Kidney (tissue), 14 donors: ENCODE measurements around the gene APOC1. TPM values are rescaled to one million over a fixed set of nuclear protein-coding genes. Genes with fewer than 3 reads are reported as not detected.
"Not testable (repeated sequence)": the region's sequence is repeated elsewhere in the genome, so short reads cannot be mapped to it uniquely, and the experiment has no call there.

Experiments used
- DNase-seq, 5 donors: peaks; one replicate each; pipeline ENCODE4 v3.0.0-alpha.2; 2013 to 2020
- FAIRE-seq: peaks from 2 replicates; lab custom pipeline; 2012; peaks lifted over from hg19 to GRCh38; lab: Jason Lieb, UNC
- H3K27ac ChIP-seq, 2 donors: one replicate each; pipeline ENCODE4 v1.7.0; 2013; ENCODE audit warnings: low read depth in 2 of 2, low read length in 2 of 2, inconsistent platforms in 1 of 2
- H3K27me3 ChIP-seq: one replicate; pipeline ENCODE4 v1.7.1; 2013; ENCODE audit warnings: low read length, inconsistent platforms; ENCODE audit not compliant: control insufficient read depth, insufficient read depth
- H3K36me3 ChIP-seq, 3 donors: one replicate each; pipeline versions ENCODE4 v1.7.0 to v1.7.1; 2013; ENCODE audit warnings: low read length in 3 of 3, control low read depth in 1 of 3, inconsistent platforms in 1 of 3; ENCODE audit not compliant: insufficient read depth in 3 of 3, control insufficient read depth in 2 of 3
- H3K4me1 ChIP-seq, 3 donors: one replicate each; pipeline versions ENCODE4 v1.7.0 to v1.7.1; 2013; ENCODE audit warnings: low read length in 3 of 3, inconsistent platforms in 1 of 3, low read depth in 1 of 3; ENCODE audit not compliant: control insufficient read depth in 2 of 3, insufficient read depth in 2 of 3
- H3K4me3 ChIP-seq, 3 donors: one replicate each; pipeline versions ENCODE4 v1.7.0 to v1.8.1; 2013; ENCODE audit warnings: low read length in 3 of 3, control low read depth in 1 of 3, inconsistent platforms in 1 of 3
- H3K9ac ChIP-seq, 3 donors: one replicate each; pipeline versions ENCODE4 v1.7.0 to v1.7.1; 2013; ENCODE audit warnings: low read length in 3 of 3, control low read depth in 1 of 3, inconsistent platforms in 1 of 3
- H3K9me3 ChIP-seq, 3 donors: one replicate each; pipeline versions ENCODE4 v1.7.0 to v1.7.1; 2013; ENCODE audit warnings: low read length in 3 of 3, control low read depth in 1 of 3, inconsistent platforms in 1 of 3; ENCODE audit not compliant: control insufficient read depth in 2 of 3, insufficient read depth in 1 of 3
- CTCF ChIP-seq: IDR thresholded peaks from 3 replicates; pipeline ENCODE4 v1.5.1; 2012; ENCODE audit warnings: mild to moderate bottlenecking, moderate library complexity, borderline replicate concordance; ENCODE audit not compliant: insufficient read depth; ENCODE audit errors: extremely low read depth
- intact Hi-C: fragments of 100-400 bp; cut with DNase I; formaldehyde crosslinking; loops from one replicate; pipeline ENCODE4 v1.11.1; 2022
- polyA plus RNA-seq: library from polyadenylated mRNA; stranded (reverse); fragments of 350-450 nt; fragmentation: Illumina TruSeq; extraction: RNeasy Lipid Tissue Mini Kit (QIAGEN cat#74804); gene quantifications from one replicate; pipeline ENCODE4 v1.2.3, GENCODE V29; 2014; ENCODE audit warnings: low read depth, low replicate concordance; ENCODE audit not compliant: insufficient read depth
- total RNA-seq: library from RNA; stranded (reverse); fragmentation: NEBNext Ultra II Directional; extraction: Animal tissue kit (Norgen Biotek cat#: 25700); gene quantifications from one replicate; pipeline ENCODE4 v1.2.1, GENCODE V29; 2021
- donor health status: control.
- donor health status: control.
- donor health status: control.
- donor health status: control.
- donor health status: control.
- donor health status: DM: yes; HTN: yes; CAD: no.
- donor health status: Normal renal cell carcinoma (clear cell type).

The APOC1 gene
- total and polyA plus RNA-seq, 2 donors from 2014 or later: 11.8 to 16.7 TPM

GRCh38 chr19:44882063-44882462, 32.3 kb upstream of the APOC1 start:
- no peak for FAIRE-seq
- H3K36me3 ChIP-seq: peaks cover 0 to 4% (median 0%) of the 10 kb centered on the region in 3 donors

GRCh38 chr19:44882619-44883397, 31.6 kb upstream of the APOC1 start:
- H3K36me3 ChIP-seq, intact Hi-C loops, DNase-seq, H3K4me1 ChIP-seq, FAIRE-seq, H3K27ac ChIP-seq, H3K4me3 ChIP-seq, H3K27me3 ChIP-seq, H3K9me3 ChIP-seq, H3K9ac ChIP-seq: not testable (repeated sequence)

More at GRCh38 chr19:44882063-44882462, 32.3 kb upstream of the APOC1 start:
- Histone ChIP-seq H3K9ac (no peak overlapping the region), H3K4me3 (no peak overlapping the region), H3K27me3 (no peaks in the 10 kb centered on the region), H3K9me3 (no peaks in the 10 kb centered on the region), H3K4me1 (peaks cover 0 to 2% (median 0%) of the 10 kb centered on the region in 3 donors), H3K27ac (no peak overlapping the region)
- no peak for DNase-seq
- intact Hi-C loops: no loop called here
- TF ChIP-seq CTCF: no peak

GRCh38 chr19:44883922-44884321, 30.5 kb upstream of the APOC1 start:
- intact Hi-C loops: no loop called here
- Histone ChIP-seq H3K4me3 (no peak overlapping the region), H3K9ac (no peak overlapping the region), H3K27me3 (no peaks in the 10 kb centered on the region), H3K36me3 (peaks cover 4 to 7% (median 7%) of the 10 kb centered on the region in 3 donors), H3K27ac (no peak overlapping the region), H3K4me1 (peaks cover 0 to 2% (median 0%) of the 10 kb centered on the region in 3 donors), H3K9me3 (no peaks in the 10 kb centered on the region)
- FAIRE-seq: no peak
- TF ChIP-seq CTCF: no peak
- no peak for DNase-seq

GRCh38 chr19:44884566-44884965, 29.8 kb upstream of the APOC1 start:
- no peak overlapping the region for H3K9ac ChIP-seq
- H3K4me3 ChIP-seq: no peak overlapping the region
- intact Hi-C loops: no loop called here
- no peaks in the 10 kb centered on the region for H3K27me3 ChIP-seq
- DNase-seq (no peak), FAIRE-seq (no peak)
- H3K9me3 ChIP-seq: no peaks in the 10 kb centered on the region
- H3K4me1 ChIP-seq: peaks cover 0 to 3% (median 0%) of the 10 kb centered on the region in 3 donors
- H3K27ac ChIP-seq: no peak overlapping the region
- peaks cover 4 to 7% (median 7%) of the 10 kb centered on the region in 3 donors for H3K36me3 ChIP-seq
- no peak for TF ChIP-seq CTCF
